K562 (cell line): ENCODE measurements around the gene CHRNA10.

Experiments
- ARNT ChIP-seq, 2 experiments: fragments of 450-650 bp; IDR thresholded peaks; 2 replicates each; pipeline ENCODE4 v1.6.1; 2016; ENCODE audit warnings: mild to moderate bottlenecking in 1 of 2
- CTCF ChIP-seq, 3 experiments: IDR thresholded peaks in 2 of 3; conservative IDR thresholded peaks in 1 of 3; 2 replicates each; pipeline ENCODE4 v1.5.1; 2011 to 2012; ENCODE audit warnings: low read length in 3 of 3, mild to moderate bottlenecking in 3 of 3, control low read depth in 2 of 3, improper control_type of control experiment in 1 of 3, inconsistent platforms in 1 of 3, low read depth in 1 of 3, mixed read lengths in 1 of 3, moderate library complexity in 1 of 3; ENCODE audit not compliant: insufficient read depth in 2 of 3
- ELF1 ChIP-seq: fragments of 200-800 bp; sonication (Bioruptor generic); IDR thresholded peaks from 2 replicates; pipeline ENCODE4 v1.6.1; 2016; ENCODE audit warnings: missing genetic modification characterization, missing compliant biosample characterization
- HDAC6 ChIP-seq: IDR thresholded peaks from 2 replicates; pipeline ENCODE4 v1.6.1; 2012; ENCODE audit warnings: low read depth, mild to moderate bottlenecking, control low read depth, inconsistent platforms, low read length, moderate library complexity
- HDGF ChIP-seq: fragments of 450-650 bp; IDR thresholded peaks from 2 replicates; pipeline ENCODE4 v1.6.1; 2016
- MCM3 ChIP-seq: fragments of 450-650 bp; IDR thresholded peaks from 2 replicates; pipeline ENCODE4 v1.6.1; 2016
- MYC ChIP-seq, 2 experiments: fragments of 250-450 bp in 1 of 2; sonication (Bioruptor Pico) in 1 of 2; IDR thresholded peaks; 2 replicates each; pipeline versions ENCODE4 v1.5.1 to v1.6.1; 2012 to 2021; ENCODE audit warnings: low read depth in 2 of 2, borderline replicate concordance in 1 of 2, improper control_type of control experiment in 1 of 2, low read length in 1 of 2, mild to moderate bottlenecking in 1 of 2, moderate library complexity in 1 of 2
- SMARCA5 ChIP-seq: fragments of 450-650 bp; IDR thresholded peaks from 2 replicates; pipeline ENCODE4 v1.6.1; 2016
- TRIM24 ChIP-seq, 2 experiments: fragments of 450-650 bp; IDR thresholded peaks; 2 replicates each; pipeline ENCODE4 v1.6.1; 2016
- TF ChIP-seq, protein P1 (sequence below): sonication (generic); formaldehyde crosslinking; IDR thresholded peaks from 2 replicates; pipeline ENCODE4 v1.8.0; 2022; ENCODE audit warnings: mild to moderate bottlenecking, missing genetic modification reagents
- TF ChIP-seq, protein P2 (sequence below): sonication (generic); formaldehyde crosslinking; IDR thresholded peaks from 2 replicates; pipeline ENCODE4 v1.8.0; 2022; ENCODE audit warnings: mild to moderate bottlenecking, missing genetic modification reagents

GRCh38 chr11:3658252-3658651, 12.9 kb downstream of the CHRNA10 start:
- no peak for TF ChIP-seq CTCF (IDR thresholded peaks at IDR 0.05 in 2 of 3, conservative IDR thresholded peaks at IDR 0.05 in 1 of 3; ENCODE audit: insufficient read depth in 2 of 3, low read depth in 1 of 3, low read length in 3 of 3)
- TF ChIP-seq MYC (IDR thresholded peaks at IDR 0.05; ENCODE audit: low read depth, low read length) = no peak
- TF ChIP-seq MYC (CRISPR knock-in tag; IDR thresholded peaks at IDR 0.05; ENCODE audit: borderline replicate concordance, low read depth) = no peak
- no peak for TF ChIP-seq TRIM24 (IDR thresholded peaks at IDR 0.05)
- no peak for TF ChIP-seq ARNT (IDR thresholded peaks at IDR 0.05)
- no peak for TF ChIP-seq MCM3
- no peak for TF ChIP-seq SMARCA5
- no peak for TF ChIP-seq HDAC6
- TF ChIP-seq HDGF = no peak
- TF ChIP-seq ELF1 (tag) = no peak
- TF ChIP-seq, protein P1, sequence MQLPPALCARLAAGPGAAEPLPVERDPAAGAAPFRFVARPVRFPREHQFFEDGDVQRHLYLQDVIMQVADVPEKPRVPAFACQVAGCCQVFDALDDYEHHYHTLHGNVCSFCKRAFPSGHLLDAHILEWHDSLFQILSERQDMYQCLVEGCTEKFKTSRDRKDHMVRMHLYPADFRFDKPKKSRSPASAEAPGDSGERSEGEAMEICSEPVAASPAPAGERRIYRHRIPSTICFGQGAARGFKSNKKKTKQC (CRISPR knock-in tag) = no peak
- TF ChIP-seq, protein P2, sequence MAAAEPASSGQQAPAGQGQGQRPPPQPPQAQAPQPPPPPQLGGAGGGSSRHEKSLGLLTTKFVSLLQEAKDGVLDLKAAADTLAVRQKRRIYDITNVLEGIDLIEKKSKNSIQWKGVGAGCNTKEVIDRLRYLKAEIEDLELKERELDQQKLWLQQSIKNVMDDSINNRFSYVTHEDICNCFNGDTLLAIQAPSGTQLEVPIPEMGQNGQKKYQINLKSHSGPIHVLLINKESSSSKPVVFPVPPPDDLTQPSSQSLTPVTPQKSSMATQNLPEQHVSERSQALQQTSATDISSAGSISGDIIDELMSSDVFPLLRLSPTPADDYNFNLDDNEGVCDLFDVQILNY (CRISPR knock-in tag) = no peak
